Naive thymus-derived CD4-positive, alpha-beta T cell (primary cell): Measurements from ENCODE around the gene EPSTI1. TPM values are rescaled to one million over a fixed set of nuclear protein-coding genes. Genes with fewer than 3 reads are reported as not detected.
"Not testable (repeated sequence)": the region's sequence is repeated elsewhere in the genome, so short reads cannot be mapped to it uniquely, and the experiment has no call there.

Source experiments
- ATAC-seq: fragments of 150-1000 bp; cut with Tn5 transposase; 2 replicates; pipeline ENCODE4 v1.10.0; 2021; ENCODE audit warnings: mild to moderate bottlenecking, moderate library complexity
- CTCF ChIA-PET: fragments of 350-600 bp; sonication (Branson Sonifier 250); formaldehyde crosslinking; loops from one replicate; lab custom pipeline; 2021; ENCODE audit warnings: antibody characterized with exemption; lab: Charles Lee
- POLR2A ChIA-PET: fragments of 350-600 bp; sonication (Branson Sonifier 250); formaldehyde crosslinking; loops from one replicate; lab custom pipeline; 2021; ENCODE audit warnings: antibody characterized with exemption, inconsistent platforms; lab: Charles Lee
- DNase-seq, 9 donors: peaks; one replicate each; pipeline versions ENCODE4 v3.0.0 to v3.0.0-alpha.2; 2020 to 2022; ENCODE audit warnings: mixed read lengths in 1 of 9
- H3K27ac ChIP-seq: one replicate; pipeline ENCODE4 v1.7.0; 2013; ENCODE audit warnings: mild to moderate bottlenecking, low read depth, low read length, moderate library complexity
- H3K27me3 ChIP-seq, 2 donors: one replicate each; pipeline ENCODE4 v1.7.0; 2013; ENCODE audit warnings: low read length in 2 of 2, mild to moderate bottlenecking in 2 of 2, moderate library complexity in 2 of 2; ENCODE audit not compliant: control insufficient read depth in 2 of 2, insufficient read depth in 2 of 2
- H3K36me3 ChIP-seq, 3 experiments: 1 replicate in 2 of 3; 2 replicates in 1 of 3; pipeline ENCODE4 v1.7.0; 2013; ENCODE audit warnings: low read length in 3 of 3, mild to moderate bottlenecking in 3 of 3, moderate library complexity in 1 of 3; ENCODE audit not compliant: insufficient read depth in 3 of 3, control insufficient read depth in 2 of 3
- H3K4me1 ChIP-seq, 2 donors: one replicate each; pipeline ENCODE4 v1.7.0; 2013; ENCODE audit warnings: low read length in 2 of 2, mild to moderate bottlenecking in 2 of 2, moderate library complexity in 1 of 2; ENCODE audit not compliant: control insufficient read depth in 2 of 2, insufficient read depth in 2 of 2
- H3K4me3 ChIP-seq: 2 replicates; pipeline ENCODE4 v1.7.0; 2013; ENCODE audit warnings: mild to moderate bottlenecking, low read length
- H3K9me3 ChIP-seq, 3 experiments: 1 replicate in 2 of 3; 2 replicates in 1 of 3; pipeline ENCODE4 v1.7.0; 2013; ENCODE audit warnings: low read length in 3 of 3; ENCODE audit not compliant: control insufficient read depth in 2 of 3
- H3K27ac Mint-ChIP-seq, 9 donors: one replicate each; pipeline ENCODE4 v1.8.0; 2020 to 2022; ENCODE audit warnings: mixed read lengths in 9 of 9, mild to moderate bottlenecking in 8 of 9, moderate library complexity in 5 of 9, inconsistent platforms in 2 of 9
- H3K27me3 Mint-ChIP-seq, 5 donors: one replicate each; pipeline ENCODE4 v1.8.0; 2021 to 2022; ENCODE audit warnings: mixed read lengths in 5 of 5, mild to moderate bottlenecking in 1 of 5
- H3K36me3 Mint-ChIP-seq, 5 donors: one replicate each; pipeline ENCODE4 v1.8.0; 2020 to 2022; ENCODE audit warnings: mixed read lengths in 5 of 5, mild to moderate bottlenecking in 3 of 5, inconsistent platforms in 1 of 5
- H3K4me1 Mint-ChIP-seq, 7 donors: one replicate each; pipeline ENCODE4 v1.8.0; 2020 to 2022; ENCODE audit warnings: mixed read lengths in 7 of 7, mild to moderate bottlenecking in 3 of 7, inconsistent platforms in 1 of 7
- H3K4me3 Mint-ChIP-seq, 10 donors: one replicate each; pipeline ENCODE4 v1.8.0; 2020 to 2022; ENCODE audit warnings: mild to moderate bottlenecking in 10 of 10, mixed read lengths in 10 of 10, moderate library complexity in 6 of 10, inconsistent platforms in 2 of 10
- H3K9me3 Mint-ChIP-seq, 11 donors: one replicate each; pipeline ENCODE4 v1.8.0; 2020 to 2022; ENCODE audit warnings: mixed read lengths in 11 of 11, mild to moderate bottlenecking in 4 of 11, inconsistent platforms in 1 of 11, moderate library complexity in 1 of 11
- intact Hi-C, 2 donors: fragments of 100-400 bp; cut with micrococcal nuclease; formaldehyde crosslinking; loops; one replicate each; pipeline ENCODE4 v1.15.1; 2023
- polyA plus RNA-seq, 2 donors: library from polyadenylated mRNA; unstranded; fragments of 300-500 nt; fragmentation: Illumina TruSeq; gene quantifications; one replicate each; pipeline ENCODE4 v1.2.3, GENCODE V29; 2021
- total RNA-seq, 6 experiments: library from RNA in 5 of 6; stranded (reverse) in 5 of 6; gene quantifications; 1 replicate in 5 of 6; 2 replicates in 1 of 6; pipeline ENCODE4 v1.2.3 and lab custom pipeline; 2021 to 2026

Gene EPSTI1
- total and polyA plus RNA-seq, 7 experiments from 2014 or later = 8.4 to 125 (median 13.7) TPM

DNA sequence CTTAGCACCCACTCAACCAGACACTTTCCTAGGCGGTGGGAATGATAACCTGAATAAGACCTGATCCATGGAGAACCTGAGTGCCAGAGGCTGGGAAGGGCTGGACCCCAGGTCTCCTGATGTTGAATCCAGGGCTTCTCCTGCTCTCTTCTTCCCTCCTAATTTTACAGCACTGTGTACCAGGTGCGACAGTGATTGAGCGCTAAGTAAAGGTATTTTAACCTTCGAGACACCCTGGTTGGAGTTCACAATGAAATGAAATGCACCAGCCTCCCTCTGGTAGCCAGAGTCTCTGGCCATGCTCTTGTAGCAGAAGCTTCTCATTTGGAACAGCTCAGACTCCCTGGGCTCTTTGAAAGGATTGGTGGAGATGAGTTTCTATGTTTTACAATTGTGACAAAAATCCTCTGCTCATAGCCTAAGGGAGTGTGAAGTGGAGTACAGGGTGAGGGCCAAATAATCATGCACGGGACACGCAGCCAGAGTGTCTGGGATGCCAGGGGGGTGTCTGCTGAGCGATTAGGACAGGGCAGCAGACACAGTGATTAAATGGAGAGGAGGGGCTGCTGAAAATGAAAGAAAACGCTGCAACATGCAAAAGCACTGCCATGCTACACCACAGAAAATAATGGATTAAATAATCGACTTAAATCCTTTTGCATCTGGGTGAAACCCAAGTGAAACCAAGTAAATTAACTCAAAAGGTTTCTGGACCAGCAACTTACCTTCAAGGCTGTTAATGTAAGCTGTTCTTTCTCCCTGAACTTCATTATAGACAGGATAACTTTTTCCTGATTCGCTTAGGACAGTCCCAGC, 126.9 kb downstream of the EPSTI1 start:
- no peaks in the 10 kb centered on the region for H3K9me3 ChIP-seq
- no peaks in the 10 kb centered on the region for H3K36me3 ChIP-seq
- ChIA-PET POLR2A (no interaction called here), CTCF (no interaction called here)
- Mint-ChIP-seq H3K36me3 (no peaks in the 10 kb centered on the region), H3K27ac (no peak overlapping the region), H3K4me3 (no peak overlapping the region), H3K9me3 (peaks cover 0 to 2% (median 0%) of the 10 kb centered on the region in 11 donors), H3K4me1 (no peaks in the 10 kb centered on the region), H3K27me3 (peaks cover 9 to 25% (median 16%) of the 10 kb centered on the region in 5 donors)
- H3K27me3 ChIP-seq = no peaks in the 10 kb centered on the region
- intact Hi-C loops = no loop called here
- no peak overlapping the region for H3K4me3 ChIP-seq
- ATAC-seq = no peak
- no peak for DNase-seq
- no peak overlapping the region for H3K27ac ChIP-seq
- H3K4me1 ChIP-seq = no peaks in the 10 kb centered on the region

- H3K9me3 Mint-ChIP-seq, POLR2A ChIA-PET, H3K27ac ChIP-seq, H3K9me3 ChIP-seq, H3K36me3 ChIP-seq, ATAC-seq, H3K27ac Mint-ChIP-seq, H3K27me3 ChIP-seq, DNase-seq, H3K4me3 ChIP-seq, intact Hi-C loops, H3K36me3 Mint-ChIP-seq, H3K4me1 Mint-ChIP-seq, H3K4me1 ChIP-seq, H3K4me3 Mint-ChIP-seq, CTCF ChIA-PET: not testable (repeated sequence)
- H3K27me3 Mint-ChIP-seq = peaks cover 15 to 25% (median 16%) of the 10 kb centered on the region in 5 donors
These were observed 129.7 kb downstream of the EPSTI1 start for GRCh38 chr13:42862370-42862769.

GRCh38 chr13:42860485-42860884, 131.6 kb downstream of the EPSTI1 start:
- no peak for DNase-seq
- Mint-ChIP-seq H3K9me3 (peaks cover 0 to 5% (median 1%) of the 10 kb centered on the region in 11 donors), H3K27ac (no peak overlapping the region), H3K4me1 (no peaks in the 10 kb centered on the region), H3K36me3 (no peaks in the 10 kb centered on the region), H3K27me3 (peaks cover 15 to 25% (median 16%) of the 10 kb centered on the region in 5 donors), H3K4me3 (no peak overlapping the region)
- ATAC-seq = no peak
- CTCF ChIA-PET = no interaction called here
- Histone ChIP-seq H3K9me3 (no peaks in the 10 kb centered on the region), H3K4me1 (no peaks in the 10 kb centered on the region), H3K27me3 (no peaks in the 10 kb centered on the region), H3K27ac (no peak overlapping the region), H3K4me3 (no peak overlapping the region), H3K36me3 (no peaks in the 10 kb centered on the region)
- POLR2A ChIA-PET = no interaction called here
- intact Hi-C loops = no loop called here

GRCh38 chr13:42859760-42860159, 132.3 kb downstream of the EPSTI1 start:
- Histone ChIP-seq H3K27me3 (no peaks in the 10 kb centered on the region), H3K4me1 (no peaks in the 10 kb centered on the region), H3K27ac (no peak overlapping the region), H3K9me3 (no peaks in the 10 kb centered on the region), H3K4me3 (no peak overlapping the region), H3K36me3 (no peaks in the 10 kb centered on the region)
- POLR2A ChIA-PET = no interaction called here
- DNase-seq (no peak), ATAC-seq (no peak)
- Mint-ChIP-seq H3K27ac (no peak overlapping the region), H3K4me1 (no peaks in the 10 kb centered on the region), H3K4me3 (no peak overlapping the region), H3K9me3 (peaks cover 0 to 5% (median 1%) of the 10 kb centered on the region in 11 donors), H3K36me3 (no peaks in the 10 kb centered on the region), H3K27me3 (peaks cover 15 to 28% (median 16%) of the 10 kb centered on the region in 5 donors)
- intact Hi-C loops = no loop called here
- CTCF ChIA-PET = no interaction called here

- CTCF ChIA-PET = no interaction called here
- ATAC-seq (no peak), DNase-seq (no peak)
- Mint-ChIP-seq H3K4me3 (no peak overlapping the region), H3K27ac (no peak overlapping the region), H3K36me3 (no peaks in the 10 kb centered on the region), H3K9me3 (peaks cover 0 to 5% (median 0%) of the 10 kb centered on the region in 11 donors), H3K4me1 (no peaks in the 10 kb centered on the region), H3K27me3 (peaks cover 5 to 24% (median 12%) of the 10 kb centered on the region in 5 donors)
- Histone ChIP-seq H3K36me3 (no peaks in the 10 kb centered on the region), H3K27me3 (no peaks in the 10 kb centered on the region), H3K4me1 (no peaks in the 10 kb centered on the region), H3K27ac (no peak overlapping the region), H3K4me3 (no peak overlapping the region), H3K9me3 (no peaks in the 10 kb centered on the region)
- intact Hi-C loops = no loop called here
- POLR2A ChIA-PET = no interaction called here
These were observed 136.6 kb downstream of the EPSTI1 start for GRCh38 chr13:42855410-42855809.

- ChIA-PET CTCF (interaction anchor here (1.3 kb wide), 1 partner anchor 11 kb away, joined by 4 read pairs; no protein-coding TSS in a partner anchor), POLR2A (no interaction called here)
- Histone ChIP-seq H3K36me3 (no peaks in the 10 kb centered on the region), H3K27ac (no peak overlapping the region), H3K4me1 (no peaks in the 10 kb centered on the region), H3K9me3 (no peaks in the 10 kb centered on the region), H3K27me3 (no peaks in the 10 kb centered on the region), H3K4me3 (no peak overlapping the region)
- Mint-ChIP-seq H3K27me3 (peaks cover 11 to 30% (median 13%) of the 10 kb centered on the region in 5 donors), H3K9me3 (peaks cover 0 to 3% (median 0%) of the 10 kb centered on the region in 11 donors), H3K4me1 (no peaks in the 10 kb centered on the region), H3K36me3 (no peaks in the 10 kb centered on the region), H3K27ac (no peak overlapping the region), H3K4me3 (no peak overlapping the region)
- intact Hi-C loops = no loop called here
- ATAC-seq (no peak), DNase-seq (no peak)
These were observed 139.9 kb downstream of the EPSTI1 start for GRCh38 chr13:42852136-42852535.

DNA sequence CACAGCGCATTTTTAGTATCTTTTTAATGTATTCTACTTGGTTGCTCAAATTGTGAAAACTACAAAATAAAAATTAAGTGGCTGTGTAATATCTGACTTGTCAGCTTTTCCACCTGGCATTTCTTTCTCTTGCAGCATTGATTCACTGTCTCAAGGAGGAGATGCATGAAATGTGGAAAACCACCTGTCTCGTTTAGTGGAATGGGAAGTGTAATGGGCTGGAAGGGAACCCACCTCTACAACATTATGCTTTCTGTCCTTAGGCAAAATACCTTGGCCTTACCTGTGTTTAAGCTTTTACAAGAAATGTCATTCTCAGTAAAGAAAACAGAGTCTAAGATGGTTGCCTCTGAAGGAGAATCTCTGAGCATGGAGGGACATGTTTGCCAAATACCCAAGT, 142.8 kb downstream of the EPSTI1 start:
- Histone ChIP-seq H3K36me3 (no peaks in the 10 kb centered on the region), H3K4me3 (no peak overlapping the region), H3K27me3 (no peaks in the 10 kb centered on the region), H3K4me1 (no peaks in the 10 kb centered on the region), H3K9me3 (no peaks in the 10 kb centered on the region), H3K27ac (no peak overlapping the region)
- Mint-ChIP-seq H3K27me3 (peaks cover 10 to 47% (median 17%) of the 10 kb centered on the region in 5 donors), H3K4me3 (no peak overlapping the region), H3K27ac (no peak overlapping the region), H3K4me1 (no peaks in the 10 kb centered on the region), H3K36me3 (no peaks in the 10 kb centered on the region), H3K9me3 (peaks cover 0 to 1% (median 0%) of the 10 kb centered on the region in 11 donors)
- ChIA-PET POLR2A (no interaction called here), CTCF (no interaction called here)
- intact Hi-C loops = no loop called here
- ATAC-seq = no peak
- no peak for DNase-seq
